Stimulated activated CD8-positive, alpha-beta memory T cell treated with anti-CD3 and anti-CD28 coated beads, Interleukin-15, amount 100 ng/mL, for 4 hours (primary cell): ENCODE data around the gene TSPAN16.
"Not testable (repeated sequence)": the region's sequence is repeated elsewhere in the genome, so short reads cannot be mapped to it uniquely, and the experiment has no call there.

Source experiments
- DNase-seq, 2 donors: peaks; one replicate each; pipeline ENCODE4 v3.0.0-alpha.2; 2020; ENCODE audit warnings: low read depth in 2 of 2

The TSPAN16 gene

DNA sequence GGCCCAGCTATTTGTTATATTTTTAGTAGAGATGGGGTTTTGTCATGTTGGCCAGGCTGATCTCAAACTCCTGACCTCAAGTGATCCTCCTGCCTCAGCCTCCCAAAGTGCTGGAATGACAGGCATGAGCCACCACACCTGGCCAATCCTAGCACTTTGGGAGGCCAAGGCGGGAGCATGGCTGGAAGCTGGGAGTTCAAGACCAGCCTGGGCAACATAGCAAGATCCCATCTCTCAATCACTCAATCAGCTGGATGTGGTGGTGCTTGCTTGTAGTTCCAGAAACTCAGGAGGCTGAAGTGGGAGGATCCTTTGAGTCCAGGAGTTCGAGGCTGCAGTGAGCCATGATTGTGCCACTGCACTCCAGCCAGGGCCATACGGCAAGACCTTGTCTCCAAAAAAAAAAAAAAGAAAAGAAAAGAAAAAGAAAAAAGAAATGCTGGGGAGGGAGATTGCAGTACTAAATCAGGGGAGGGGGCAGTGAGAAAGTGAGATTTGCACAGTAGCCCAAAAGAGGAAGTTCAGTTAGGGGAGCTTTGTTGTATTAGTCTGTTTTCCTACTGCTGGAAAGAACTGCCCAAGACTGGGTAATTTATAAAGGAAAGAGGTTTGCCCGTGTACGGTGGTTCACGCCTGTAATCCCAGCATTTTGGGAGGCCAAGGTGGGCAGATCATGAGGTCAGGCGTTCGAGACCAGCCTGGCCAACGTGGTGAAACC, 24.5 kb downstream of the TSPAN16 start:
- DNase-seq = not testable (repeated sequence)

DNA sequence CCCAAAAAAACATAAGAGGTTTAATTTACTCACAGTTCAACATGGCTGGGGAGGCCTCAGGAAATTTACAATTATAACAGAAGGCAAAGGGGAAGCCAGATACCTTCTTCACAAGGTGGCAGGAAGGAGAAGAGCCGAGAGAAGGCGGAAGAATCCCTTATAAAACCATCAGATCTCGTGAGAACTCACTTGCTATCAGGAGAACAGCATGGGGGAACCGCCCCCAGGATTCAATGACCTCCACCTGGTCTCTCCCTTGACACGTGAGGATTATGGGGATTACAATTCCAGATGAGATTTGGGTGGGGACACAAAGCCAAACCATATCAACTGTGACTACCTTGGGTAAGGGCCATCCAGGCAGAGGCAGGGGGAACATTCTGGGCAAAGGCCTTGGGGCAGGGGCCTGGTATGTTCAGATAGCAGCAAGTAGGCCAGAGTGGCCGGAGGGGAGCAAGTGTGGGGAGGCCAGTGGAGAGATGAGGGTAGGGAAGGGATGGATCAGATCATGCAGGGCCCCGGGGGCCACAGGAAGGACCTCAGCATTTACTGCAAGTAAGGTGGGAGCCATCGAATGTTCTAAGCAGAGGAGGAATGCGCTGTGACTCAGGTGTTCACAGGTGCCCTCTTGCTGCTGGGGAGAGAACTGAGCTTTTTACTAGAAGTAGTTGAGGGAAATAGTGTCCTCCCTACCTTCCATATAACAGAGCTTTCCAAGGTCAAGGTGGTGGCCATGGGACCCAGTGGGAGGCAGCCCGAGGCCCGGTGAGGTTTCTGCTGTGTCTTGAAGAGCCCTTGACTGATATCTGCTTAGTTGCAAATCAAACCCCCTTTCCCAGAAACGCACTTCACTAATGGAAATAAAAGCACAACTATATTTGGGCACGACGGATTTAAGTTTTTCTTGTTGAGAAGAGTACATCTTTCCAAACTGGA, 25.5 kb downstream of the TSPAN16 start:
- no peak for DNase-seq

DNA sequence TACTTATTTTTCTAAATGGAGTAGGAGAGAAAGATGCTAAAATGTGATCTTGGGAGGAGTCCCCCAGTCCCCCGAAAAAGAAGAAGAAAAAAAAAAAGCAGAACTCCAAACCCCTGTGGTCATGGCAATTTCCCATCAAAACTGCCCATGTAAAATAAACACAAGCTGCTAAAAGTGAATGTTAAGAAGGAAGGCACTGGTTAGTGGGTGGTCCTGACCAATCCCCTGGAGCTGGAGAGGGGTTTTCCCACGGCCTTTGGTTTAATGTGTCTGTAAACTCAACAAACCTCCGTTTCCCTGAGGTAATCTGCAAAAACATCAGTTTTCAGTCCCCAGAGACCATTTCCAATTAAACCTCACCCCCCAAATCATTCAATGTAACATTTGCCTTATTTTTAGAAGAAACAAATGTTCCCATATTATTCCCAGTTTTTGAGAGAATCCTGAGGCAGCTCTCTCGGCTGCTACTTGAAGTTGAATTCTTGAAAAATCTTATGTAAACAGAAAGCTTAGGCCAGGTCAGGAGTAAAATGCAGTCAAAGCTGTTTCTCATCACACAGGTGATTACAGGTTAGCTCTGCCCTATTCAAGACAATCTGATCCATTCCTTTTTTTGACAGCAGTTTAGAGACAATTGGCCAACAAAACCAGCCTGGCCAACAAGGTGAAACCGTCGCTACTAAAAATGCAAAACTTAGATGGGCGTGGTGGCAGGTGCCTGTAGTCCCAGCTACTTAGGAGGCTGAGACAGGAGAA, 26.5 kb downstream of the TSPAN16 start:
- no peak for DNase-seq

DNA sequence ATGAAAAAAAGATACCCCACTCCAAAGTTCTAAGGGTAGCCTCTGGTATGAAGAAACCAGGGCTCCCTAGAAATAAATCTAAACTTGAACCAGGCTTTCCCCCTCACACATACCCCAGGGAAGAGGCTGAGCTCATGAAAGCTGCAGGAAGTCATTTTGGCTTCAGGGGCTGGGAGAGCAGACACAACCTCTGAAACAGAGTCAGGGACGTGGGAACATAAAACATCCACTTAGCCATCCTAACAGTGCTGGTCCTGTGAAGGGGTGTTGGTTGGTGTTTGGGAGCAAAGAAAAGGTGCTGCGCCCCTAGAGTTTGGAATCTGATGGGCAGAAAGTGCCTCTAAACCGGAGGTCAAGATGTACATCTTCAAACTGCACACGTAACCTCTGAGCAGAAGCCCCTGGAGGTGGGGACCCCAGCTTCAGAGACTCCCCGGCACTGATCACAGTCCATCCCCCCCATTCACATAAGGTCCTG, 27.7 kb downstream of the TSPAN16 start:
- DNase-seq = no peak

DNA sequence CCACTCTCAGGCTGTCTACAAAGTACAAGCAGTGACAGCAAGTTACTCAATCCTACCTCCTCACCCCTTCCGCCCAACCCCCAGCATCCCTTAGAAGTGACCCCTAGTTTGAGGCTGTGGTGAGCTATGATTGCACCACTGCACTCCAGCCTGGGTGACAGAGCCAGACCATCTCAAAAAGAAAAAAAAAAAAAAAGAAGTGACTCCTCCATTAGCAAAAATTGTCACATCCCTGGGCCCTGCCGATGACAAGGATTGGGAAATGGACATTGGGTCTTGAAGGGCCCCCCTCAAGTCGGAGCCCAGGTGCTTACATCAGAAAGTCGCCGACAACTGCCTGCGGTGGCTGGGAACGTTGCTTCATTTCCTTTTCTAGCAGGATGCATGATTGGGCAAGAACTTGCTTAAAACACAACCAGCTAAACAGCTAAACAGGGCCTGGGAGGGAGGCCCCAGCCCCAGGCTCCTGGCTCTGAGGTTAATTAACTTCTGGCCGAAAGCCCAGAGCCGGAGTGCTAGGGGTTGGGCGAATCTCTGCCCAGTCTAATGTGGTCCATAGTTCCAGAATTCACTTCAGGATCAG, 28.2 kb downstream of the TSPAN16 start:
- no peak for DNase-seq

DNA sequence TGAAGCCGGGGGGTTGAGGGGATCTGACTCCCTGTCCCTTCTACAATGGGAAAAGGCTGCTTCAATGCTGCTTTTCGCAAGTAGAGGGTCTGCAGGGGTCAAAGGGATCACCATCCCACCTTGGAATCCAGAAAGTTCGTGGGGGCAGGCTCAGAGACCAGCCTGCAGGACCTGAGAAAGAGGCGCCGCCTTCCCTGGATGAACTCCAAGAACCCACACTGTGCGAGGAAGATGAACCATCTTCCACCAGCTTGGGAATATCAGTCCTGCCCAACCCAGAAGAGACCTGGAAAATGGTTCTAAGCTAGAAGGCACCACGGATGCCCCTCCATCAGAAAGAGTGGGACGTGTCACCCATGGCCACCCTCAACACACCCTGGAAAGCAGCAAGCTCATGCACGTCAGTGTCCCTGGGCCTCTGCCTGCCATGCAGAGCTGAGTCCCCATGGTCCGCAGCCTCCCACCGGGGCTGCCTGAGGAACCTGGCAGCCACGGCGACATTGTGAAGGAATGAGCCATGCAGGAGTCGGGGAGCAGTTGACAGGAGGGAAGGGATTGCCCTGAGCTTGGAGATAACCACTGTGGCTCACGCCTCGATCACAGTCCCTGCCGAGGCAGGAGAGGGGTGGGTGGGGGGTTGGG, 28.9 kb downstream of the TSPAN16 start:
- DNase-seq = no peak

DNA sequence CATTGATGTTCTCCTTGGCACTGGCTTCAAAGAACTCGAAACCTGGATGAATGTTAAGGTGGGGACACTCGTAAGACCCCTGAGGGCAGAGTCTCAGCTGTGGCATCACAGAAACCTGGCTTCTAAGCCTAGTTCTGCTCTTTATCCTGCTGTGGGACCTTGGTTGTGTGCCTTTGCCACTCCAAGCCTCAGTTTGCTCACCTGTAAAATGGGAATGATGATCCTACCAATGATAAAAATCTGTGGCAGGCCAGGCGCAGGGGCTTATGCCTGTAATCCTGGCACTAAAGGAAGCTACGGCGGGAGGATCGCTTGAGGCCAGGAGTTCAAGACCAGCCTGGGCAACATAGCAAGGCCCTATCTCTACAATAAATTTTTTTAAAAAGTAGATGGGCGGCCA, 29.6 kb downstream of the TSPAN16 start:
- no peak for DNase-seq

DNA sequence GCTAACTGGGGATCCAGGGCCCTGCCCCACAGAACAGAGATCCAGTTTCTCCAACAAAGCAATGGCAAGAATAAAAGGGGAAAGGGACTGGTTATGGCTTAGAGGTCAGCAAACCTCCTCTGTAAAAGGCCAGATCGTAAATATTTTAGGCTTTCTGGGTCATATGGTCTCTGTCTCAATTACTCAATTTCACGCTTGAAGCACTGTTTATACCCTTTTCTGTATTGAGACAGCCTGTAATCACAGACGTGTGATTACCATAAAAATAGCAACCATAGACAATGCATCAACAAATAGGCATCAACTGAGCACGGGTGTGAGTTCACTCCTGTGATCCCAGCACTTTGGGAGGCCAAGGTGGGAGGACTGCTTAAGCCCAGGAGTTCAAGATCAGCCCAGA, 34.2 kb downstream of the TSPAN16 start:
- no peak for DNase-seq

DNA sequence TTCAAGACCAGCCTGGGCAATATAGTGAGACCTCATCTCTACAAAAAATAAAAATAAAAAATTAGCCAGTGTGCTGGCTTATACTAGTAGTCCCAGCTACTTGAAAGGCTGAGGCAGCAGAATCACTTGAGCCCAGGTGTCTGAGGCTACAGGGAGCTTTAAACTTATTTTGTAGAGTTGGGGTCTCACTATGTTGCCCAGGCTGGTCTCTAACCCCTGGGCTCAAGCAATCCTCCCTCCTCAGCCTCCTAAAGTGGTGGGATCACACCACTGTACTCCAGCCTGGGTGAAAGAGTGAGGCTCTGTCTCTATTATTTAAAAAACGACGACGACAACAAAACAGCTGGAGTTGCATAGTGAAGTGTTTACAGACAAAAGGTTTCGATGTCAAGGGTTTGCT, 35.5 kb downstream of the TSPAN16 start:
- no peak for DNase-seq

DNA sequence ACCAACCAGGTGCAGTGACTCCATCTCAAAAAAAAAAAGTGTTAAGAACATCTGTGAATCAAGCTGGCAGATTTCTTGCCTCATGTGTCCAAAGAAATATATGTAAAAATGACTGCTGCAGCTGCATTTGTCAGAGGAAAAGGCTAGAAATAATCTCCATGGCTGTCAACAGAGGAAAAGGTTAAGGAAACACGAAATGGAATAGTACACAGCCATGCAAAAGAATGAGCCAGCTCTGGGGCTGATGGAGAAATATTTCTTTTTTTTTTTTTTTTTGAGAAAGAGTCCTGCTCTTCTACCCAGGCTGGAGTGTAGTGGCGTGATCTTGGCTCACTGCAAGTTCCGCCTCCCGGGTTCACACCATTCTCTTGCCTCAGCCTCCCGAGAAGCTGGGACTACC, 36.9 kb downstream of the TSPAN16 start:
- no peak for DNase-seq

DNA sequence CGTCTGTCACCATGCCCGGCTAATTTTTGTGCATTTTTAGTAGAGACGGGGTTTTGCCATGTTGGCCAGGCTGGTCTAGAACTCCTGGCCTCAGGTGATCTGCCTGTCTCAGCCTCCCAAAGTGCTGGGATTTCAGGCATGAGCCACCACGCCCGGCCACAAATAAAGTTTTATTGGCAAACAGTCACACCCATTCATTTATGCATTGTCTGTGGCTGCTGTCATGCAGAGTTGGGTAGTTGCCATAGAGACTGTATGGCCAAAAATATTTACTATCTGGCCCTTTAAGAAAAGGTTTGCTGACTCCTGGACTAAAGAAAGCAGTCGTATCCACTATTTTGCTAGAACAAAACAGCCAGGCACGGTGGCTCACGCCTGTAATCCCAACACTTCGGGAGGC, 37.9 kb downstream of the TSPAN16 start:
- not testable (repeated sequence) for DNase-seq

DNA sequence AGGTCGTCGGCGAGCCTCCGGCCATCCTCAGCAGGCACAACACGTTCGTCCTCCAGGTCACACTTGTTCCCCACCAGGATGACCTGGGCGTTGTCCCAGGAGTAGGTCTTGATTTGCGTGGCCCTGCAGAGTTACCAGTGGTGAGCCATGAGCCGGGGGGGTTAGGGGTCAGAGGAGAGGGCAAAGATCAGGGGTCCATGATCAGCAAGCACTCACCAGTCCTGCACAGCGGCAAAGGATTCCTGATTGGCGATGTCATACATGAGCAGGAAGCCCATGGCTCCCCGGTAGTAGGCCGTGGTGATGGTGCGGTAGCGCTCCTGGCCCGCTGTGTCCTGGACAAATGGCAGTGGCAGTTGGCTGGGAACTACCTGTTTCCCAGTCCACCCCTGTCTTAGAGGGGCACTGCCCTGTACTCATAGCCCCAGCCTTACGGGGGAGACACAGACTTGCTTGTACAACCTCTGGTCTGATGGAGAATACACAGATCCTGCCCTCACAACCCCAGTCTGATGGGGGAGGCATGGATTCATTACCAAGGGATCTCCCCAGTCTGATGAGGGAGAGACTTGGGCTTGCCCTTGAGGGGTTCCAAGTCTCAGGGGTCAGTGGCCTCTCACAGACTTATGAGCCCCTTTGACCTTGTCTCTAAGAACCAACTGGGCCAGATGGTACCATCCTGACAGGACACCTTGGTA, 39.6 kb downstream of the TSPAN16 start:
- no peak for DNase-seq

DNA sequence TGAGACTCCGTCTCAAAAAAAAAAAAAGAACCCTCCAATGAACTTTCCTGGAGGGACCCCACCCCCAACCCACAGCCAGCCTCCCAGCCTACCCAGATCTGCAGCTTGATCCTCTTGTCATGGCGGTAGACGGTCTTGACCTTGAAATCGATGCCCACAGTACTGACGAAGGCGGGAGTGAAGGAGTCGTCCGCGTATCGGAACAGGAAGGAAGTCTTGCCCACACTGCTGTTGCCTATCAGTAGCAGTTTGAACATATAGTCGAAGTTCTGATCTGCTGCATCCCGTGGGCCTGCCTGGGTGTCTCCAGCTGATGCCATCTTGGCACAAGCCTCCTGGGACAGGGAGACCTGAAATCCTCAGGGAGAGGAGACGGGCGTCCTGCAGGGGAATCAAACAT, 41.1 kb downstream of the TSPAN16 start:
- no peak for DNase-seq

DNA sequence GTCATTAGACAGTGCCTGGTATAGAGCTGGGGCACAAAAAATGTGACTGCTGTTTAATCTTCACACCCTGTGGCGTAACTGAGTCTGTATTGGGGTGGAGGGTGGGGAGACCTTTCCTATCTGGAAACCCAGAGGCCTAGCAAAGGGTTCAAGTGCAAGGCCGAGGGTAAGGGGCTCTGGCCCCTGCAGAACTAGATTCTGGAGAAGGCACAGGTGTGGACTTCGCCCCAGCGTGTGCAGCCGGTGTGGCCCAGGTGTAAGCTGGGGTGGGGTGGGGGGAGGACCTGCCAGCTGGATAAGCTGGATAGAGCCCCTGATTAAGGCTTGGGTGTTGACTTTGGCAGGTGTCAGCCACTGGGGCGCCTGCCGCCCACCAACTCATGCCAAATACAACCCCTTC, 42.2 kb downstream of the TSPAN16 start:
- no peak for DNase-seq

DNA sequence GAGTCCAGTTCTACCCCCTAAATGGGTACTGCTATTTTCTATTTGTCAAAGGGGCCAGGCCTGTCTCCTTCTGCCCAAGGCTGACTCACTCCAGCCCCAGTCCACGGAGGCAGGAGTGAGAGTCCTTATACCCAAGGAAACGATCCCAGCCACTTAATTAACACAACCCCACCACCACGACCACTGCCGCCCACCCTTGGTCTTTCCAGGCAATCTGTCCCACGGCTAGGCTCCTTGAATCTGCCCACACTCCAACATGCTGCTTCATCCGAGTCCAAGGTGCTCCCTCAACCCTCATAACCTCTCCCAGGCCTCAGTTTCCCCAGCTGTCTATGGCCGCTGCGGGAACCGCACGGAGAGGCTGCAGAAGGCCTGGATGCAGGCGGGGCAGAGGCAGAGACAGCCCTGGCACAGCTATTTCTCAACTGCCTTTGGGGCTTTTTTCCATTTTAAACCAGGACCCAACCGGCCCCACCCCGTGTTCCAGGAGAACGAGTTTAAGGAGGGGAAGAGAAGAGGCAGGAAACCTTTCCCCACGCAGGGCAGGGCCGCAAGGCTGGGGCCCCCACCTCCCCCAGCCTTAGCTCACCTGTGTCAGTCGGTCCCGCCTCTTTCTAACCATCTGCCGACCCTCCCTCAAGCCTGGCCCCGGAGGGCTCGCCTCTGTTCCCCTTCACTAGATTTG, 42.8 kb downstream of the TSPAN16 start:
- DNase-seq = no peak

DNA sequence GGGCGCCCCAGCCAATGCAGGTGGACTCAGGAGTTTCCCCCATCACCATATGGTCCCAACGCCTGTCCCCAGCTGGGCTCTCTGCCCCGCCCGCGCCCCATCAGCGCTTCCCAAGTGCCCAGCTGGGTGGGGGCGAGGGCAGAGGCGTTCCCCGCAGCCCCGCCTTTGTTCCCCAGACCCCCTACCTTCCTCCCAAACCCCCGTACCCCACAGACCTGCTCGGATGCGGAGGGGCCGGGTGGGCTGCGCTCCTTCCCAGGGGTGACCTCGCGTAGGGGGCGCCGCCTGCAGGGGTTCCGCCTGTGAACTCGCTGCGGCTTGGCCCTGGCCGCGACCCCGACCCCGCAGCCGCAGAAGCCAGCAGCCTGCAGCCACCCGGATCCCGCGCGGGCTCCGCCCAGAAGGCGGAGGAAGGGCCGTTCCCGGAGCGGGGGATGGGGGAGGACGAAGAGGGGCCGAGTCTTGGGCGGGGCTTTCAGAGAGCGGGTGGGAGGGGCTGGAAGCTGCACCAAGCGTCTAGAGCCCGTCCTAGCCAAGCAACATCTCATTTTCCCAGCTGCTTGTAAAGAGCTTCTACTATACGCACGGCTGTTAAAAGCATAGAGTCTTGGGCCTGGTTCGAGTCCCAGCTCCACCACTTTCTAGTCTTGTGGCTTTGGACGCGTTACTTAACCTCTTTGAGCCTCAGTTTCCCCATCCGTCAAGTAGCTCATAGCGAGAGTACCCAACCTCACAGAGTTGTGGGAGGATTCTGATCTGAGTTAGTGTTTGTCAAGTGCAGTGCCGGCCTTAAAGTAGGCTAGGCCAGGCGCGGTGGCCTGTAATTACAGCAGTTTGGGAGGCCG, 43.5 kb downstream of the TSPAN16 start, which contains the start of gene RAB3D:
TSS of gene RAB3D (minus strand) at position 404 of the 845 bp plus-strand sequence. CDS start 2,258 bp downstream, outside the sequence.
- peak; percentile 50 to 58 for DNase-seq

DNA sequence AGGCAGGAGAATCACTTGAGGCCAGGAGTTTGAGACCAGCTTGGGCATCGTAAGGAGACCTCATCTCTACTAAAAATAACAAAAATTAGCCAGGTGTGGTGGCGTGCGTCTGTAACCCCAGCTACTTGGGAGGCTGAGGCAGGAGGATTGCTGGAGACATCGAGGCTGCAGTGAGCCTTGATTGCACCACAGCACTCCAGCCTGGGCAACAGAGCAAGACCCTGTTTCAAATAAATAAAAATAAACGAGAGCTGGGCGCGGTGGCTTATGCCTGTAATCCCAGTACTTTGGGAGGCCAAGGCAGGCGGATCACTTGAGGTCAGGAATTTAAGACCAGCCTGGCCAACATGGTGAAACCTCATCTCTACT, 44.1 kb downstream of the TSPAN16 start:
- not testable (repeated sequence) for DNase-seq

DNA sequence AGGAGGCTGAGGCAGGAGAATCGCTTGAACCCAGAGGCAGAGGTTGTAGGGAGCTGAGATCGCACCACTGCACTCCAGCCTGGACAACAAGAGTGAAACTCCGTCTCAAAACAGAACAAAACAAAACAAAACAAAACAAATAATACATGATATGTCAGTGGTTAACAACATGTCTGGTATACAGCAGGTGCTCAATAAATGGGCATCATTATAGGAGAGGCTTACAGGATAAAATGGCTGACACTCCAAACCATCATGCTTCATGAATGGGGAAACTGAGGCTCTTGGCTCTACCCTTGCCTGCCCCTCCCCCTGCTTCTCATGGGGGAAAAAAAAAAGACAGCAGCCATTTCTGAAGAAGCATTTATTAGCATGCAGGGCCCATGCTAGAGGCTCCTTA, 46.5 kb downstream of the TSPAN16 start:
- DNase-seq = no peak
